HEK293 (cell line): ENCODE results near the gene GINS1.

ENCODE experiments used
- CTCF ChIA-PET: fragments of 350-600 bp; formaldehyde crosslinking; extraction: SDS; loops from one replicate; lab custom pipeline; 2021; ENCODE audit warnings: antibody characterized with exemption; lab: Yijun Ruan, JAX
- POLR2A ChIA-PET: fragments of 300-600 bp; formaldehyde crosslinking; extraction: SDS; loops from one replicate; lab custom pipeline; 2020; ENCODE audit warnings: antibody characterized with exemption, inconsistent platforms; lab: Yijun Ruan, JAX
- H3K27ac ChIP-seq: fragments of 200-500 bp; sonication (Bioruptor generic); 2 replicates; pipeline ENCODE4 v1.5.1; 2014; ENCODE audit warnings: low read depth, low read length, control low read depth, inconsistent platforms; ENCODE audit errors: extremely low read depth
- H3K36me3 ChIP-seq, 2 experiments: fragments of 200-500 bp in 1 of 2; sonication (Bioruptor generic) in 1 of 2; 1 replicate in 1 of 2; 2 replicates in 1 of 2; pipeline ENCODE4 v1.5.1; 2014 to 2017; ENCODE audit warnings: inconsistent platforms in 2 of 2, low read length in 2 of 2; ENCODE audit not compliant: control insufficient read depth in 2 of 2, insufficient read depth in 1 of 2
- H3K4me1 ChIP-seq: fragments of 200-500 bp; sonication (Bioruptor generic); 2 replicates; pipeline ENCODE4 v1.5.1; 2014; ENCODE audit warnings: mild to moderate bottlenecking, low read length, inconsistent platforms; ENCODE audit not compliant: control insufficient read depth, insufficient read depth
- H3K4me3 ChIP-seq: 2 replicates; pipeline ENCODE4 v1.5.1; 2011; ENCODE audit warnings: low read depth, mild to moderate bottlenecking, control low read depth, low read length, moderate library complexity
- H3K9me3 ChIP-seq: fragments of 200-500 bp; sonication (Bioruptor generic); 2 replicates; pipeline ENCODE4 v1.5.1; 2014; ENCODE audit warnings: low read depth, low read length, inconsistent platforms; ENCODE audit not compliant: control insufficient read depth, insufficient read depth
- GLI2 ChIP-seq: fragments of 450-650 bp; formaldehyde crosslinking; IDR thresholded peaks from 2 replicates; pipeline ENCODE4; 2017; ENCODE audit warnings: missing biosample characterization, missing genetic modification characterization, low read depth, borderline replicate concordance
- MYNN ChIP-seq: fragments of 450-650 bp; formaldehyde crosslinking; IDR thresholded peaks from 2 replicates; pipeline ENCODE4 v1.5.1; 2016; ENCODE audit warnings: missing biosample characterization, missing genetic modification characterization, borderline replicate concordance
- PRDM1 ChIP-seq: fragments of 450-650 bp; formaldehyde crosslinking; IDR thresholded peaks from 2 replicates; pipeline ENCODE4; 2016; ENCODE audit warnings: missing biosample characterization, missing genetic modification characterization
- ZBTB48 ChIP-seq: fragments of 450-650 bp; formaldehyde crosslinking; IDR thresholded peaks from 2 replicates; pipeline ENCODE4 v1.5.1; 2016; ENCODE audit warnings: missing biosample characterization, missing genetic modification characterization
- ZIC2 ChIP-seq: fragments of 450-650 bp; formaldehyde crosslinking; IDR thresholded peaks from 2 replicates; pipeline ENCODE4 v1.5.1; 2016; ENCODE audit warnings: missing biosample characterization, missing genetic modification characterization
- ZNF138 ChIP-seq: fragments of 450-650 bp; formaldehyde crosslinking; IDR thresholded peaks from 2 replicates; pipeline ENCODE4 v1.5.1; 2016; ENCODE audit warnings: missing biosample characterization, missing genetic modification characterization, borderline replicate concordance
- ZNF146 ChIP-seq: fragments of 450-650 bp; formaldehyde crosslinking; IDR thresholded peaks from 2 replicates; pipeline ENCODE4 v1.5.1; 2016; ENCODE audit warnings: missing biosample characterization, missing genetic modification characterization
- ZNF175 ChIP-seq: fragments of 450-650 bp; formaldehyde crosslinking; IDR thresholded peaks from 2 replicates; pipeline ENCODE4 v1.5.1; 2016; ENCODE audit warnings: missing biosample characterization, missing genetic modification characterization
- ZNF18 ChIP-seq: fragments of 450-650 bp; formaldehyde crosslinking; IDR thresholded peaks from 2 replicates; pipeline ENCODE4 v1.5.1; 2016; ENCODE audit warnings: missing biosample characterization, missing genetic modification characterization
- ZNF23 ChIP-seq: fragments of 450-650 bp; formaldehyde crosslinking; IDR thresholded peaks from 2 replicates; pipeline ENCODE4 v1.5.1; 2016; ENCODE audit warnings: missing biosample characterization, missing genetic modification characterization, borderline replicate concordance
- ZNF366 ChIP-seq: fragments of 450-650 bp; formaldehyde crosslinking; conservative IDR thresholded peaks from 2 replicates; pipeline ENCODE4 v1.5.1; 2016; ENCODE audit warnings: missing biosample characterization, missing genetic modification characterization
- ZNF394 ChIP-seq: fragments of 450-650 bp; formaldehyde crosslinking; IDR thresholded peaks from 2 replicates; pipeline ENCODE4 v1.5.1; 2016; ENCODE audit warnings: missing biosample characterization, missing genetic modification characterization, mild to moderate bottlenecking, moderate library complexity, borderline replicate concordance
- ZNF404 ChIP-seq: fragments of 450-650 bp; formaldehyde crosslinking; IDR thresholded peaks from 2 replicates; pipeline ENCODE4 v1.5.1; 2017; ENCODE audit warnings: missing biosample characterization, missing genetic modification characterization
- ZNF585B ChIP-seq: fragments of 450-650 bp; formaldehyde crosslinking; IDR thresholded peaks from 2 replicates; pipeline ENCODE4 v1.5.1; 2016; ENCODE audit warnings: missing biosample characterization, missing genetic modification characterization
- ZNF677 ChIP-seq: fragments of 450-650 bp; IDR thresholded peaks from 2 replicates; pipeline ENCODE4 v1.5.0; 2018; ENCODE audit warnings: missing biosample characterization, mild to moderate bottlenecking, missing genetic modification characterization, moderate library complexity
- ZNF837 ChIP-seq: fragments of 450-650 bp; formaldehyde crosslinking; IDR thresholded peaks from 2 replicates; pipeline ENCODE4 v1.5.1; 2016; ENCODE audit warnings: missing biosample characterization, missing genetic modification characterization
- TF ChIP-seq, protein P1 (sequence below): fragments of 450-650 bp; formaldehyde crosslinking; IDR thresholded peaks from 2 replicates; pipeline ENCODE4 v1.5.1; 2016; ENCODE audit warnings: missing biosample characterization, missing genetic modification characterization
- TF ChIP-seq, protein P2 (sequence below): fragments of 450-650 bp; formaldehyde crosslinking; IDR thresholded peaks from 2 replicates; pipeline ENCODE4 v1.5.1; 2017; ENCODE audit warnings: missing biosample characterization, missing genetic modification characterization
- TF ChIP-seq, protein P3 (sequence below): fragments of 450-650 bp; formaldehyde crosslinking; conservative IDR thresholded peaks from 2 replicates; pipeline ENCODE4 v1.5.1; 2016; ENCODE audit warnings: low read depth, missing biosample characterization, missing genetic modification characterization
- TF ChIP-seq, protein P4 (sequence below): fragments of 450-650 bp; formaldehyde crosslinking; IDR thresholded peaks from 2 replicates; pipeline ENCODE4 v1.5.1; 2017; ENCODE audit warnings: missing biosample characterization, missing genetic modification characterization

The GINS1 gene

DNA sequence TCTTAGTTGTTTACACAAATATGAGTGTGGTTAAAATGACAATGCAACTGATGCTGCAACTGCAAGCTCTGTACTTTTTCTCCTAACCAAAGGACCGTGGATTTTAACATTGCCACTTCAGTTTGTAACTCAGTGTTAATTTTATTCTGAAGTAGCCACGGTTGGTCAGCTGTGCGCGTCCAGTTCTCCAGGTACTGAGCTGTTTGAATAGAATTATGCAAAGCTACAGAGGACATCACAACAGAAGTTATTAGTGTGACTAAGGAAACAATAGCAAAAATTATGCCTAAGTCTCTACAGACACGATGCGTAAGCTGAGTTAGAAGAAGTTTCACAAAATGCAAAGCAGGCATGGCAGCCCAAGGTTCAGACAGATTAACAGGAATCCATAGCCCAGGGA is 12.5 kb upstream of the GINS1 start (continued):
- TF ChIP-seq ZNF677 (tag by site-specific recombination), result no peak
- no peak for TF ChIP-seq GLI2
- TF ChIP-seq ZIC2, result no peak
- TF ChIP-seq MYNN (tag by site-specific recombination), result no peak
- TF ChIP-seq ZNF23 (tag by site-specific recombination), result no peak

DNA sequence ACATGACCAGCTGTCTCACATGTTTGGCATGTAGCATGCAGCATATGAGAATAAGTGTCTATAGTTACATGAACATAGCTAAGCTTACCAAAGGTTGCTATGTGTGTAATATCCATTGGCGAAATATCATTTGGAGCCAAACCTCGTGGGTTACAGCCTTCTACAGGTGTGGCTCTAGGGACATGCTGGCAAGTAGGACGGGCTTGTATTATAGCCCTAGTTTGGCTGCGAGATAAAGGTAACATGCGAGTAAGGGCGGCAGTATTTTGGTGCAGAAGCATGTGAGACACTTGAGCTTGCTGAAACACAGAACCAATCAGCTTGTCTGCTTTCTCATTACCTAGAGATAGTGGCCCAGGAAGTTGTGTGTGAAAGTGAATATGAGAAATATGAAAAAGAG is 10.4 kb upstream of the GINS1 start:
- POLR2A ChIA-PET, result no interaction called here
- no peaks in the 10 kb centered on the region for H3K36me3 ChIP-seq
- CTCF ChIA-PET, result interaction anchor here (0.7 to 4.5 kb wide), 9 partner anchors 12 to 618 kb away, joined by 3 to 47 read pairs (median 4); no protein-coding TSS in a partner anchor
- no peak overlapping the region for H3K27ac ChIP-seq
- no peaks in the 10 kb centered on the region for H3K9me3 ChIP-seq
- H3K4me1 ChIP-seq, result no peaks in the 10 kb centered on the region
- H3K4me3 ChIP-seq, result no peak overlapping the region
- TF ChIP-seq, protein P1, sequence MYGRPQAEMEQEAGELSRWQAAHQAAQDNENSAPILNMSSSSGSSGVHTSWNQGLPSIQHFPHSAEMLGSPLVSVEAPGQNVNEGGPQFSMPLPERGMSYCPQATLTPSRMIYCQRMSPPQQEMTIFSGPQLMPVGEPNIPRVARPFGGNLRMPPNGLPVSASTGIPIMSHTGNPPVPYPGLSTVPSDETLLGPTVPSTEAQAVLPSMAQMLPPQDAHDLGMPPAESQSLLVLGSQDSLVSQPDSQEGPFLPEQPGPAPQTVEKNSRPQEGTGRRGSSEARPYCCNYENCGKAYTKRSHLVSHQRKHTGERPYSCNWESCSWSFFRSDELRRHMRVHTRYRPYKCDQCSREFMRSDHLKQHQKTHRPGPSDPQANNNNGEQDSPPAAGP (tag by site-specific recombination), result no peak
- TF ChIP-seq ZNF138 (tag by site-specific recombination) (no peak), ZBTB48 (tag by site-specific recombination) (no peak), ZNF23 (tag by site-specific recombination) (no peak), ZNF146 (no peak)

- TF ChIP-seq ZNF394, result no peak
- TF ChIP-seq PRDM1 (tag by site-specific recombination), result 0 out of 2 replicates have a peak, but pooled peaks have one; percentile 36
- ChIA-PET POLR2A (interaction anchor here (0.6 to 1.8 kb wide), 3 partner anchors 10 to 88 kb away, joined by 3 to 7 read pairs (median 3); partner anchors contain the start of gene GINS1), CTCF (interaction anchor here (1.0 to 4.5 kb wide), 14 partner anchors 12 to 403 kb away, joined by 3 to 47 read pairs (median 4); no protein-coding TSS in a partner anchor)
- Histone ChIP-seq H3K4me3 (no peak overlapping the region), H3K4me1 (no peaks in the 10 kb centered on the region), H3K36me3 (no peaks in the 10 kb centered on the region), H3K9me3 (no peaks in the 10 kb centered on the region), H3K27ac (no peak overlapping the region)
These were observed 9.7 kb upstream of the GINS1 start for GRCh38 chr20:25397821-25398220.

DNA sequence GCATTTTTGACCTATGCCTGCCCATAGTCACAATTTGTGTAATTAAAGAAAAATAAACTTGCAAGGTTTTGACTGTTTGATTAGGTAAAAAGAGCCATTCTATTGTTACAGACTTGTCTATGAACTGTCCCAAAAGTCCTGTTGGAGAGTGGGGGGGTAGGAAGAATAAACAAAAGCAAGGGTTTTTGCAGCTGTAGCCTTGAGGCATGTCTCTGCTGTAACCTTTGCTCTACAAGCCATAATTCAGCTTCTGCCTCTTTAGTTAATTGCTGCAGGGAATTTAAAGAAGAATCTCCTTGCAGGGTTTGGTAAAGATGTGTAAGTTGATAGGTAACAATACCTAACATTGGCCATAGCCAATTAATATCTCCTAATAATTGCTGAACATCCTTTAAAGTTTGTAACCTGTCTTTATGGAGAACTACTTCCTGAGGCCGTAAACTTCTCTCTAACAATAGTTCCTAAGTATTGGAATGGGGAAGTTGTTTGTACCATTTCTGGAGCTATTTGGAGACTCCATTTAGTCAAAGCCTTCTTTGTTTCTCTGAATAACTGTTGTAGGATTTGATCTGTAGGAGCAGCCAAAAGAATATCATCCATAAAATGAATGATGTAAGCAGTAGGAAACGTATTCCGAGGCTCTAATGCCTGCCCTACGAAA is 9.0 kb upstream of the GINS1 start:
- ChIA-PET POLR2A (interaction anchor here (0.6 to 1.8 kb wide), 6 partner anchors 7 to 150 kb away, joined by 3 to 7 read pairs (median 3); partner anchors contain the start of genes GINS1 and PYGB), CTCF (interaction anchor here (0.6 to 4.5 kb wide), 31 partner anchors 9 to 404 kb away, joined by 3 to 47 read pairs (median 4); partner anchors contain the start of gene GINS1)
- Histone ChIP-seq H3K4me3 (no peak overlapping the region), H3K27ac (no peak overlapping the region), H3K36me3 (no peaks in the 10 kb centered on the region), H3K9me3 (no peaks in the 10 kb centered on the region), H3K4me1 (no peaks in the 10 kb centered on the region)
- no peak for TF ChIP-seq ZNF585B (tag by site-specific recombination)
- TF ChIP-seq, protein P2, sequence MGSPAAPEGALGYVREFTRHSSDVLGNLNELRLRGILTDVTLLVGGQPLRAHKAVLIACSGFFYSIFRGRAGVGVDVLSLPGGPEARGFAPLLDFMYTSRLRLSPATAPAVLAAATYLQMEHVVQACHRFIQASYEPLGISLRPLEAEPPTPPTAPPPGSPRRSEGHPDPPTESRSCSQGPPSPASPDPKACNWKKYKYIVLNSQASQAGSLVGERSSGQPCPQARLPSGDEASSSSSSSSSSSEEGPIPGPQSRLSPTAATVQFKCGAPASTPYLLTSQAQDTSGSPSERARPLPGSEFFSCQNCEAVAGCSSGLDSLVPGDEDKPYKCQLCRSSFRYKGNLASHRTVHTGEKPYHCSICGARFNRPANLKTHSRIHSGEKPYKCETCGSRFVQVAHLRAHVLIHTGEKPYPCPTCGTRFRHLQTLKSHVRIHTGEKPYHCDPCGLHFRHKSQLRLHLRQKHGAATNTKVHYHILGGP, result no peak
- TF ChIP-seq ZNF175, result no peak
- TF ChIP-seq ZNF837 (tag by site-specific recombination), result no peak
- TF ChIP-seq ZNF404 (tag by site-specific recombination), result no peak
- no peak for TF ChIP-seq ZNF18 (tag by site-specific recombination)
- TF ChIP-seq ZNF366 (tag by site-specific recombination), result no peak
- TF ChIP-seq, protein P3, sequence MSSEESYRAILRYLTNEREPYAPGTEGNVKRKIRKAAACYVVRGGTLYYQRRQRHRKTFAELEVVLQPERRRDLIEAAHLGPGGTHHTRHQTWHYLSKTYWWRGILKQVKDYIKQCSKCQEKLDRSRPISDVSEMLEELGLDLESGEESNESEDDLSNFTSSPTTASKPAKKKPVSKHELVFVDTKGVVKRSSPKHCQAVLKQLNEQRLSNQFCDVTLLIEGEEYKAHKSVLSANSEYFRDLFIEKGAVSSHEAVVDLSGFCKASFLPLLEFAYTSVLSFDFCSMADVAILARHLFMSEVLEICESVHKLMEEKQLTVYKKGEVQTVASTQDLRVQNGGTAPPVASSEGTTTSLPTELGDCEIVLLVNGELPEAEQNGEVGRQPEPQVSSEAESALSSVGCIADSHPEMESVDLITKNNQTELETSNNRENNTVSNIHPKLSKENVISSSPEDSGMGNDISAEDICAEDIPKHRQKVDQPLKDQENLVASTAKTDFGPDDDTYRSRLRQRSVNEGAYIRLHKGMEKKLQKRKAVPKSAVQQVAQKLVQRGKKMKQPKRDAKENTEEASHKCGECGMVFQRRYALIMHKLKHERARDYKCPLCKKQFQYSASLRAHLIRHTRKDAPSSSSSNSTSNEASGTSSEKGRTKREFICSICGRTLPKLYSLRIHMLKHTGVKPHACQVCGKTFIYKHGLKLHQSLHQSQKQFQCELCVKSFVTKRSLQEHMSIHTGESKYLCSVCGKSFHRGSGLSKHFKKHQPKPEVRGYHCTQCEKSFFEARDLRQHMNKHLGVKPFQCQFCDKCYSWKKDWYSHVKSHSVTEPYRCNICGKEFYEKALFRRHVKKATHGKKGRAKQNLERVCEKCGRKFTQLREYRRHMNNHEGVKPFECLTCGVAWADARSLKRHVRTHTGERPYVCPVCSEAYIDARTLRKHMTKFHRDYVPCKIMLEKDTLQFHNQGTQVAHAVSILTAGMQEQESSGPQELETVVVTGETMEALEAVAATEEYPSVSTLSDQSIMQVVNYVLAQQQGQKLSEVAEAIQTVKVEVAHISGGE (tag by site-specific recombination), result no peak
- TF ChIP-seq, protein P4, sequence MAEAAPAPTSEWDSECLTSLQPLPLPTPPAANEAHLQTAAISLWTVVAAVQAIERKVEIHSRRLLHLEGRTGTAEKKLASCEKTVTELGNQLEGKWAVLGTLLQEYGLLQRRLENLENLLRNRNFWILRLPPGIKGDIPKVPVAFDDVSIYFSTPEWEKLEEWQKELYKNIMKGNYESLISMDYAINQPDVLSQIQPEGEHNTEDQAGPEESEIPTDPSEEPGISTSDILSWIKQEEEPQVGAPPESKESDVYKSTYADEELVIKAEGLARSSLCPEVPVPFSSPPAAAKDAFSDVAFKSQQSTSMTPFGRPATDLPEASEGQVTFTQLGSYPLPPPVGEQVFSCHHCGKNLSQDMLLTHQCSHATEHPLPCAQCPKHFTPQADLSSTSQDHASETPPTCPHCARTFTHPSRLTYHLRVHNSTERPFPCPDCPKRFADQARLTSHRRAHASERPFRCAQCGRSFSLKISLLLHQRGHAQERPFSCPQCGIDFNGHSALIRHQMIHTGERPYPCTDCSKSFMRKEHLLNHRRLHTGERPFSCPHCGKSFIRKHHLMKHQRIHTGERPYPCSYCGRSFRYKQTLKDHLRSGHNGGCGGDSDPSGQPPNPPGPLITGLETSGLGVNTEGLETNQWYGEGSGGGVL (tag by site-specific recombination), result no peak
